Gastrocnemius medialis (tissue), 4 donors: ENCODE data around the gene HMCN1.

Experiments used
- CTCF ChIP-seq, 5 experiments: fragments of 450-650 bp in 3 of 5; fragments of 200-600 bp in 2 of 5; sonication (generic) in 2 of 5; IDR thresholded peaks in 4 of 5; conservative IDR thresholded peaks in 1 of 5; 1 replicate in 4 of 5; 2 replicates in 1 of 5; pipeline ENCODE4 v1.5.1; 2016 to 2019; ENCODE audit warnings: antibody characterized with exemption in 5 of 5, mild to moderate bottlenecking in 3 of 5, moderate library complexity in 3 of 5
- POLR2A ChIP-seq, 2 donors: fragments of 450-650 bp; IDR thresholded peaks; one replicate each; pipeline ENCODE4 v1.6.1; 2017; ENCODE audit warnings: antibody characterized with exemption in 2 of 2, mild to moderate bottlenecking in 2 of 2, moderate library complexity in 2 of 2

- TF ChIP-seq CTCF (IDR thresholded peaks at IDR 0.05 in 4 of 5, conservative IDR thresholded peaks at IDR 0.05 in 1 of 5) = no peak
- no peak for TF ChIP-seq POLR2A (IDR thresholded peaks at IDR 0.05)
Measured at GRCh38 chr1:186125511-186125910, 391.3 kb downstream of the HMCN1 start.
